Activated naive CD8-positive, alpha-beta T cell treated with anti-CD3 and anti-CD28 coated beads, Interleukin-2, amount 50 U/mL, for 16 hours (primary cell): Measurements from ENCODE around the gene PDE9A.
"Not testable (repeated sequence)": the region's sequence is repeated elsewhere in the genome, so short reads cannot be mapped to it uniquely, and the experiment has no call there.

Experiments used
- DNase-seq: peaks from one replicate; pipeline ENCODE4 v3.0.0-alpha.2; 2020; ENCODE audit warnings: low read depth, low spot score

PDE9A gene

GRCh38 chr21:42653231-42654061 is at the start of gene PDE9A:
PDE9A (plus strand) TSS chr21:42653621; CDS start chr21:42653815, 194 bp downstream.
- no peak for DNase-seq

- no peak for DNase-seq
Observed at GRCh38 chr21:42607102-42607501, 46.3 kb upstream of the PDE9A start.

DNA sequence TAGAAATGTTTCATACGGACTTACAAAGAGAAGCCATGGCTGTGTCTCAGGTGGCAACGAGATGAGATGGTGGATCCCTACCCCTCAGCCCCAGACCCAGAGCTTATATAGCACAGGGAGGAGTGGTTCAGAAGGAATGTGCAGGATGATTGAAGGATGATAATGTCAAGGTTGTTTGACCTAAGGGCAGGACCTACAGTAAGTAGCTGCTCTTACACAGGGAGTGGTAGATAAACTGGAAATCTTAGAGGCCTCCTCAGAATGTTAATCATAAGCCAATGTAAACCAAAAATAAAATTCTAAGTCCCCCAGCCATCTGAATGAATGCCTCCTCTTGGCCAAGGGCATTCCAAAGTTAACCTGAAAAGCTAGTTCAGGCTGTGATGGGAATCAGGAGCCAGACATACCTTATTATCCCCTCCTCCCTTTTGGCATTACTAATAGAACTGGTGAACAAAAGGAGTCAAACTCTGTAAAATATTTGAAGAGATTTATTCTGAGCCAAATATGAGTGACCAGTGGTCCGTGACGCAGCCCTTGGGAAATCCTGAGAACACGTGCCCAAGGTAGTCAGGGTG is 45.8 kb upstream of the PDE9A start:
- no peak for DNase-seq

DNA sequence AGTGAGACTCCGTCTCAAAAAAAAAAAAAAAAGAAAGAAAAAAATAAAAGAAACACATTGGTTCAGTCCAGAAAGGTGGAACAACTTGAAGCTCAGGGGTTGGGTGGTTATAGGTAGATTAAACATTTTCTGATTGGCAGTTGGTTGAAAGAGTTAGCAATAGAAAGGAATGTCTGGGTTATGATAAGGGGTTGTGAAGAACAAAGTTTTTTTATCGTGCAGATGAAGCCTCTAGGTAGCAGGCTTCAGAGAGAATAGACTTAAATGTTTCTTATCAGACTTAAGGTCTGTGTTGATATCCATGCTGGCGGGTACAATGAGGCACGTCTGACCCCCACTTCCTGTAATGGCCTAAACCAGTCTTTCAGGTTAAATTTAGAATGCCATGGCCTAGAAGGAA is 45.0 kb upstream of the PDE9A start:
- DNase-seq: no peak

GRCh38 chr21:42609811-42610210 is 43.6 kb upstream of the PDE9A start:
- no peak for DNase-seq

GRCh38 chr21:42611852-42612251 is 41.6 kb upstream of the PDE9A start:
- no peak for DNase-seq

GRCh38 chr21:42612390-42612789 is 41.0 kb upstream of the PDE9A start:
- DNase-seq: no peak

GRCh38 chr21:42613756-42614155 is 39.7 kb upstream of the PDE9A start:
- DNase-seq: no peak

GRCh38 chr21:42614396-42614795 is 39.0 kb upstream of the PDE9A start:
- DNase-seq: no peak

DNA sequence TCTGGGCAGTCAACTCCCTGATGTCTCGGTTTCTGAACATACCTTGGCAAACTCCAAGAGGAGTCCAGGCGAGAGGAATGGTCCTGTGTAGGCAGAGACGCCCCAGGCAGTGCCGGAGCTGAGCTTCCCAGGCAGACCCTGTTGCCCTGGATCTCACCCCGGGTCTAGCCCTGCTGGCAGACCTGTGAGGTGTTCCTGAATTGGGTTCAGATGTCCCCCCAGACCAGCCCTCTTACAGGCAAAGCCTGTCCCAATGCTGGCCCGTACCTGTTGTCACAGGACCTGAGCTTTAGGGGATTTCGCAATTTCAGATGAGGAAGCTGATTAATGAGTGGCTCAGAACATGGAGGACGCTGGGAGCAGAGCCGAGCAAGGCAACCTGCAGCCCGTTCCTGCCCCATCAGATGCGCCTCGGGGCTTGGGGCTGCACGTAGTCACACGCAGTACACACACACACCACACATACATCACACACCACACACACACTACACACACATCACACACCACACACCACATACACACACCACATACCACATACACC is 38.5 kb upstream of the PDE9A start:
- no peak for DNase-seq

- not testable (repeated sequence) for DNase-seq
Observed at GRCh38 chr21:42615377-42615776, 38.0 kb upstream of the PDE9A start.

DNA sequence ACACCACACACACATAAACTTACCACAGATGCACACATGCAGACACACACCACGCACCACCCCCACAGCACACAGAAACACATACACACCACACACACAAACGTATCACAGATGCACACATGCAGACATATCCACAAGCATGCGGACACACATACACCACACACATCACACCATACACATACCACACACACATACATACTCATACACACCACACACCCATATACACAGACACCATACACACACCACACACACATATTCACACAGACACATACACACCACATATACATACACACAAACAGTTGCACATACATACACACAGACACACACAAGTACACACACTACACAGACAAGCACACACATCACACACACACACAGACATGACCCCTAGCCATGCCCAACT is 37.5 kb upstream of the PDE9A start:
- DNase-seq: no peak

DNA sequence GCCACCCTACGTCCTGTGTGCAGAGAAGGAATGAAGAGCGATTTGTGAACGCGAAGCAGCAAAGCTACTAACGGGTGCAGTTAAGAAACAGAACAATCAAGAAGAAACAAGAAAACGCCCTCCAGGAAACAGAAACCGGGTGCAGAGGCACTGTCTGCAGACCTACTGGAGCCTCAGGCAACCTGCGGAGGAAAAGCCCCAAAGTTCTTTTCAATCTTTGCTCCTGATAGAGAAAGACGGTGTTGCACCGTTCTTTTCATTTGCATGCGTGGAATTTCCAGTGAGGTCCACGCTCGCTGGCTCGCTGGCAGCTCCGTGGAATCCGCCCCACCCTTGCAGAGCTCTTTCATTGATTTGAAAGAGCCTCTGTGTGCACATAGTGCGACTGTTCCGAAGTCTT is 37.0 kb upstream of the PDE9A start:
- DNase-seq: no peak

DNA sequence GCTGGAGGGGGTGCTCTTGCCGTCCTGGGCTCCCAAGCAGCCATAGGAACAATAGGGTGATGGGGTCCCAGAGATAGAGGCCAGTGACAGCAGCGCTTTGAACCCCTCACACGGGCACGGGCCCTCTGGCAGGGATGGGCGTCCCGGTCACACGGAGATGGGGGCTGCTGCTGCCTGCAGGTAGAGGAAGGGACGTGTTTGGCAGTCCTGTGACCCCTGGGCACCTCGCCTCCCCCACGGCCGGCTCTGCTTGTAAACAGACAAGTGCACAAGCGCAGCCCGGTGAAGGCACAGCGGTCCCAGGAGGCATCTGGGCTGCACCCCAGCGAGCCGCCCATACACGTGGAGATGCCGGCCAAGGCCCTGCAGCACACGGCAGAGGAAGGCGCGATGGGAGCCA is 36.5 kb upstream of the PDE9A start:
- no peak for DNase-seq

DNA sequence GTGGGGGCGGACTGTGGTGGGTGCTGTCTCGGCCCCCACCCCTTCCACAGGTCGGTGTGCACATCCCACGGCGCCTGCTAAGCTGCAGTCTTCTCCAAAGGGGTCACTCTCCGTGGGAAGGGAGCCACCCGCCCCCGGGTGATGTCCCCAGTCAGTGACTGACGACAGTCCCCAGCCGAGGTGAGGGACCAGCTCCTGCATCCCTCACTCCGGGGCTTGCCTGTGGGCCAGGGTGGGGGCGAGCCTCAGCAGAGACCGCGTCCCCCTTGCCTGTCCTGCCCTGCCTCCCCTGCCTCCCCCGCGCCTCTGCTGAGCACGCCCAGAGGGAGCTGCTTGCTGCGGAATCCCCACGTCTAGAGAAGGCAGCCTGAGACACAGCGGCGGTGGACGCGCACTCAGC is 35.9 kb upstream of the PDE9A start:
- DNase-seq: no peak

DNA sequence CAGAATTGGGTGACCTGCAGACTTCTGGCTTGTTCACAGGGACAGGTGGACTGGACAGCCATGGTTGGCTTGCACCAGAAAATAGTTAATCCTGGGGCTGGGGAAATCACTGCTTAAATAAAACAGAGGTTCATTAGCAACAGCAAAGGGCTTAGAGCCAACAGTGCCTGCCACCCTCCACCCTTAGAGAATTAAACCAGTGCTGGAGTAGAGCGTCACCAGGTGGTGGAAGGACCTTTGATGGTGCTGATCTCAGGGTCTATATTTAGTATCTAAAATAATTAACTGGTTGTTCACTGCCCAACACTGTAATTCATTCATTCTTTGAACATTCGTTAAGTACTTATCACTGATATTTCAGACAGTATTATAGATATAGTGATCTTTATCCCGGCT is 34.7 kb upstream of the PDE9A start:
- no peak for DNase-seq

- DNase-seq: no peak
Observed at GRCh38 chr21:42619166-42619565, 34.3 kb upstream of the PDE9A start.

DNA sequence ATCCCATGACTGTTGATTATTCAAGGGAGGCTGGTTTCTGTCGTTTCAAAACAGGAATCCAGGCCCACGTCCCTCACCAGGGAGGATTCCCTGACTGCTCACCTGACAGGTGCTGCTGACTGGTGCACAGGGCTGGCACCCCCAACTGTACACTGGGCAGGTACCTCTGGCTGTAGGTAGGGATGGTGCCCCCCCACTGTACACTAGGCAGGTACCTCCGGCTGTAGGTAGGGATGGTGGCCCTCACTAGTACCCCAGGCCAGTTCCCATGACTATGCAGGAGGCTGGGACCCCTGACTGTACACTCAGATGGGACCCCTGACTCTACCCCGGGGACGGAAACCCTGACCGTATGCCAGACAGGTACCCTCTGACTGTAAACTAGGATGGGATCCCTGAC is 33.6 kb upstream of the PDE9A start:
- DNase-seq: no peak

DNA sequence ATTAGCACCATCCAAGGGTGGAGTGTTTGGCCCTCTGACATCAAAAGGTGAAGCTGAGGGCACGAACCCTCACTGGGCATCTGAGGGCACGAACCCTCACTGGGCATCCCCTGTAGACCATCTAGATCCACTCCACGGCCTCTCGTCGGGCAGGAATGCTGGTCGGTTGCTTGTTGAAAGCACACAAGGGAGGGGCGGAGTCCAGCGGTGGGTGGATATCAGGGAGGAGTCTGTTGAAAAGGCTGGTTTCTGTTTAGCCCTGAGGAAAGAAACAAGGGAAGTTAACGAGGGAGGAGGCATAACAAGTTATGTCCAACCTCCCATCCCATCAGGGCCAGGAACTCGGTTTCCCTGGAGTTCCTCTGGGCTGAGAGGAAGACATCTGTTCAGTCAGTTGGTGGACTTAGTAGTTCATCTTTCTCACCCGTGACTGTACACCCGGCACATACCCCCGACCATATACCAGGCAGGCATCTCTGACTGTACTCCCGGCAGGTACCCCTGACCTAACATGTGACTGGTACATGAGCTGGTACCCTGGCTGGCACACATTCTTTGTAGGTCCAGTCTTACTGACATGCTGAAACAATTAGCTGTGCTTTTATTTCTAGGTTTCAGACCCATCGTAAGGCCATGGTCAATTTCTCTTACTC is 32.1 kb upstream of the PDE9A start:
- DNase-seq: no peak

- DNase-seq: no peak
Observed at GRCh38 chr21:42621819-42622177, 31.6 kb upstream of the PDE9A start.

DNA sequence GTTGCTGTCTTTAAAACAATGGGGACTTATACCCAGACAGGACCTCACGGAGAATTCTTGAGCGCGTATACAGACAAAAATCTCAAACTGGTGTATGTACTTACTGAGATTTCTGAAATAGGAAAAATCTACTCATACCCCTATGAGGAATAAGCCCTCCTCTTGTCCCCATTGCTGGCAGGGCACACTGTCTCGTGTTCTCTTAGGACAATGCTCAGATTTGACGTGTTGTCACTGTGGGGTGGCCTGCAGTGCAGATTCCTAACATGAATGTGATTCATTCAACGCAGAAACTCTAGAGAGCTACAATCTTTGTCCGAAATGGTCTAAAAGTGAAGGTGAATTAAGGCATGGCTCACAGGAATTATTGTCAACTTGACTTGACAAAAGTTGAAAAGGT is 31.1 kb upstream of the PDE9A start:
- DNase-seq: no peak

GRCh38 chr21:42623694-42624093 is 29.7 kb upstream of the PDE9A start:
- no peak for DNase-seq
